Upper lobe of left lung (tissue), 6 donors: Measurements from ENCODE around the gene DLG2. TPM values are rescaled to one million over a fixed set of nuclear protein-coding genes. Genes with fewer than 3 reads are reported as not detected.
"Not testable (repeated sequence)": the region's sequence is repeated elsewhere in the genome, so short reads cannot be mapped to it uniquely, and the experiment has no call there.

ENCODE experiments used
- ATAC-seq, 2 donors: fragments of 200-7000 bp; cut with Tn5 transposase; one replicate each; pipeline ENCODE4 v1.9.1; 2022; ENCODE audit warnings: mild to moderate bottlenecking in 2 of 2, moderate library complexity in 2 of 2; ENCODE audit not compliant: low FRiP score in 2 of 2
- DNase-seq, 2 donors: peaks; one replicate each; pipeline ENCODE4 v3.0.0-alpha.2; 2019 to 2020
- H3K27ac ChIP-seq, 4 donors: fragments of 200-600 bp; sonication (generic); one replicate each; pipeline ENCODE4 v1.5.1; 2016 to 2019
- H3K27me3 ChIP-seq, 4 donors: fragments of 200-600 bp; sonication (generic); one replicate each; pipeline ENCODE4 v1.5.1; 2017 to 2019
- H3K36me3 ChIP-seq, 4 donors: fragments of 200-600 bp; sonication (generic); one replicate each; pipeline ENCODE4 v1.5.1; 2016 to 2019
- H3K4me1 ChIP-seq, 4 donors: fragments of 200-600 bp; sonication (generic); one replicate each; pipeline ENCODE4 v1.5.1; 2018 to 2019
- H3K4me3 ChIP-seq, 4 donors: fragments of 200-600 bp; sonication (generic); one replicate each; pipeline ENCODE4 v1.5.1; 2017 to 2019; ENCODE audit warnings: mild to moderate bottlenecking in 2 of 4, moderate library complexity in 1 of 4
- H3K9me3 ChIP-seq, 4 donors: fragments of 200-600 bp; sonication (generic); one replicate each; pipeline ENCODE4 v1.5.1; 2018 to 2019
- EP300 ChIP-seq, 4 donors: sonication (generic); formaldehyde crosslinking; IDR thresholded peaks; one replicate each; pipeline ENCODE4 v1.5.1; 2017; ENCODE audit warnings: antibody characterized with exemption in 4 of 4, control low read depth in 2 of 4
- POLR2A ChIP-seq, 4 donors: fragments of 450-650 bp; IDR thresholded peaks; one replicate each; pipeline ENCODE4 v1.5.1; 2016 to 2017; ENCODE audit warnings: antibody characterized with exemption in 4 of 4, mild to moderate bottlenecking in 2 of 4
- POLR2AphosphoS5 ChIP-seq, 2 donors: sonication (generic); formaldehyde crosslinking; IDR thresholded peaks; one replicate each; pipeline ENCODE4 v1.5.1; 2017; ENCODE audit warnings: antibody characterized with exemption in 2 of 2
- WGBS, 2 donors: methylation state at CpG; one replicate each; pipeline ENCODE4 v1.1.5; 2017 to 2018; 5-methylcytosine and 5-hydroxymethylcytosine counted together
- total RNA-seq, 6 donors: library from RNA; depleted of rRNA in 4 of 6; stranded (reverse); fragments of >200 nt in 4 of 6; gene quantifications; one replicate each; pipeline versions ENCODE4 v1.1.0 to v1.2.1, GENCODE V29; 2016 to 2021
- TF ChIP-seq, protein P1 (sequence below), 6 experiments: fragments of 450-650 bp in 4 of 6; fragments of 200-600 bp in 2 of 6; sonication (generic) in 2 of 6; IDR thresholded peaks; one replicate each; pipeline ENCODE4 v1.5.1; 2016 to 2019; ENCODE audit warnings: antibody characterized with exemption in 6 of 6
- donor health status: DM: no; HTN: no; CAD: no; lungs with moderate emphysema.
- donor health status: DM: no; HTN: yes; CAD: no; lungs with severe emphysema.

The DLG2 gene
- total RNA-seq, 6 donors from 2014 or later: 3.4 to 37.7 (median 9.1) TPM

GRCh38 chr11:84847842-84848241 is 779.3 kb downstream of the DLG2 start:
- H3K27me3 ChIP-seq: no peaks in the 10 kb centered on the region
- no peaks in the 10 kb centered on the region for H3K9me3 ChIP-seq
- DNase-seq (no peak), ATAC-seq (no peak)
- no peak overlapping the region for H3K27ac ChIP-seq
- H3K4me3 ChIP-seq: no peak overlapping the region
- H3K4me1 ChIP-seq: no peaks in the 10 kb centered on the region
- H3K36me3 ChIP-seq: no peaks in the 10 kb centered on the region
- no peak for TF ChIP-seq POLR2AphosphoS5 (IDR thresholded peaks at IDR 0.05)
- 90 to 95% methylated on average over 4 of the region's 4 CpGs for WGBS, 2 donors

- WGBS, 2 donors: 78 to 79% methylated on average over 1 of the region's 1 CpG
- ATAC-seq, H3K27ac ChIP-seq, H3K4me3 ChIP-seq, H3K4me1 ChIP-seq, H3K27me3 ChIP-seq, H3K9me3 ChIP-seq, DNase-seq, H3K36me3 ChIP-seq: not testable (repeated sequence)
These were observed 786.9 kb downstream of the DLG2 start for GRCh38 chr11:84840201-84840600.

GRCh38 chr11:84837402-84838069 is 789.6 kb downstream of the DLG2 start:
- H3K4me3 ChIP-seq: no peak overlapping the region
- H3K4me1 ChIP-seq: no peaks in the 10 kb centered on the region
- DNase-seq: no peak
- no peak overlapping the region for H3K27ac ChIP-seq
- H3K27me3 ChIP-seq: no peaks in the 10 kb centered on the region
- no peaks in the 10 kb centered on the region for H3K9me3 ChIP-seq
- TF ChIP-seq, protein P1, sequence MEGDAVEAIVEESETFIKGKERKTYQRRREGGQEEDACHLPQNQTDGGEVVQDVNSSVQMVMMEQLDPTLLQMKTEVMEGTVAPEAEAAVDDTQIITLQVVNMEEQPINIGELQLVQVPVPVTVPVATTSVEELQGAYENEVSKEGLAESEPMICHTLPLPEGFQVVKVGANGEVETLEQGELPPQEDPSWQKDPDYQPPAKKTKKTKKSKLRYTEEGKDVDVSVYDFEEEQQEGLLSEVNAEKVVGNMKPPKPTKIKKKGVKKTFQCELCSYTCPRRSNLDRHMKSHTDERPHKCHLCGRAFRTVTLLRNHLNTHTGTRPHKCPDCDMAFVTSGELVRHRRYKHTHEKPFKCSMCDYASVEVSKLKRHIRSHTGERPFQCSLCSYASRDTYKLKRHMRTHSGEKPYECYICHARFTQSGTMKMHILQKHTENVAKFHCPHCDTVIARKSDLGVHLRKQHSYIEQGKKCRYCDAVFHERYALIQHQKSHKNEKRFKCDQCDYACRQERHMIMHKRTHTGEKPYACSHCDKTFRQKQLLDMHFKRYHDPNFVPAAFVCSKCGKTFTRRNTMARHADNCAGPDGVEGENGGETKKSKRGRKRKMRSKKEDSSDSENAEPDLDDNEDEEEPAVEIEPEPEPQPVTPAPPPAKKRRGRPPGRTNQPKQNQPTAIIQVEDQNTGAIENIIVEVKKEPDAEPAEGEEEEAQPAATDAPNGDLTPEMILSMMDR (IDR thresholded peaks at IDR 0.05): no peak
- no peak for TF ChIP-seq EP300 (IDR thresholded peaks at IDR 0.05)
- no peak for TF ChIP-seq POLR2AphosphoS5 (IDR thresholded peaks at IDR 0.05)
- no peak for TF ChIP-seq POLR2A (IDR thresholded peaks at IDR 0.05)
- H3K36me3 ChIP-seq: no peaks in the 10 kb centered on the region
- 83 to 88% methylated on average over 3 of the region's 3 CpGs for WGBS, 2 donors
- no peak for ATAC-seq

DNA sequence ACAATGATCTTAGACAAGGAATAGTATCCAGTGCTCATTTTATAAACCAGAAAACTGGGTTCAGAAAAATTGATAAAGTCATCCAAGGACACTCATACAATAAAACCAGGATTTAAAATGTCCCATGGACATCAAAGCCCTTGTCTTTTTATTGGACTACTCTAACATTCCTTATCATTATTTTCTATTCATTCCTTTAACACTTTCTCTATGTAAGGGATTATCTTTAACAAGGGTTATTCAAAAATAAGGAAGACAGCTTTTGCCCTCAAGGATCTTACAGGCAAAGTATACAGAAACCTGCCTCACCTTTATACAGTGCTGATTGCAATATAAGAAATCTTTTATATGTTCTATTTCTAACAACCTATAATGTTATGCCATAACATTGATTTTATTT is 790.8 kb downstream of the DLG2 start:
- Histone ChIP-seq H3K9me3 (no peaks in the 10 kb centered on the region), H3K36me3 (no peaks in the 10 kb centered on the region)
- no peak for ATAC-seq

GRCh38 chr11:84833488-84834088 is 793.6 kb downstream of the DLG2 start:
- Histone ChIP-seq H3K36me3 (no peaks in the 10 kb centered on the region), H3K27me3 (no peaks in the 10 kb centered on the region), H3K27ac (no peak overlapping the region), H3K4me3 (no peak overlapping the region), H3K9me3 (no peaks in the 10 kb centered on the region), H3K4me1 (no peaks in the 10 kb centered on the region)
- ATAC-seq (no peak), DNase-seq (no peak)
- TF ChIP-seq, protein P1 (IDR thresholded peaks at IDR 0.05): no peak
- no peak for TF ChIP-seq EP300 (IDR thresholded peaks at IDR 0.05)
- WGBS, 2 donors: 57 to 73% methylated on average over 2 of the region's 2 CpGs

More for the DNA sequence above, 790.8 kb downstream of the DLG2 start:
- no peaks in the 10 kb centered on the region for H3K27me3 ChIP-seq
- no peaks in the 10 kb centered on the region for H3K4me1 ChIP-seq
- no peak overlapping the region for H3K27ac ChIP-seq
- DNase-seq: no peak
- TF ChIP-seq POLR2A (IDR thresholded peaks at IDR 0.05): no peak
- no peak for TF ChIP-seq POLR2AphosphoS5 (IDR thresholded peaks at IDR 0.05)
- TF ChIP-seq, protein P1 (IDR thresholded peaks at IDR 0.05): no peak
- no peak for TF ChIP-seq EP300 (IDR thresholded peaks at IDR 0.05)
- H3K4me3 ChIP-seq: no peak overlapping the region

DNA sequence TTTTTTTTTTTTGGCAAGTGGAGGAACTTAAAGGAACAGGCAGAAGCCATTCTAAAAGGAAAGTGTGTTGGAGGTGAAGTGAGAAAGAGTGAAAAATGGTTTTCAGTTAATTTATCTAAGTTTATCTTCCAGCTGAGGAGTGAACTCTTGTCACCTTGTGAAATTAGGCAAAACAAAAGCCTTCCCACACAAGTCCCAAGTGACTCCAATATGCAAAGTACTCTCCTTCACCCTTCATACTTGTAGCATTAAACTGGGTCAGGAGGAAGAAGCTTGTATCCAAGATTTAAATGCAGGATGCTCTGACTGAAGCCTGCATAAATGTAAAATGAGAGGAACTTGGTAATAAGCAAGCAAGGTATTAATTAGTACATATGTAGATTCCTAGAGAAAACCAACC is 796.8 kb downstream of the DLG2 start:
- Histone ChIP-seq H3K27me3 (no peaks in the 10 kb centered on the region), H3K27ac (no peak overlapping the region), H3K9me3 (no peaks in the 10 kb centered on the region), H3K4me1 (no peaks in the 10 kb centered on the region), H3K36me3 (no peaks in the 10 kb centered on the region), H3K4me3 (no peak overlapping the region)
- no peak for TF ChIP-seq POLR2AphosphoS5 (IDR thresholded peaks at IDR 0.05)
- TF ChIP-seq, protein P1 (IDR thresholded peaks at IDR 0.05): no peak
- no peak for TF ChIP-seq POLR2A (IDR thresholded peaks at IDR 0.05)
- no peak for TF ChIP-seq EP300 (IDR thresholded peaks at IDR 0.05)
- no peak for DNase-seq
- no peak for ATAC-seq
